GM18520 (cell line): ENCODE results near the gene AAR2.

ENCODE experiments used
- ATAC-seq: cut with Tn5 transposase; IDR thresholded peaks from one replicate; pipeline ENCODE4 v1.9.1; 2021; ENCODE audit not compliant: unreplicated experiment

The AAR2 gene

DNA sequence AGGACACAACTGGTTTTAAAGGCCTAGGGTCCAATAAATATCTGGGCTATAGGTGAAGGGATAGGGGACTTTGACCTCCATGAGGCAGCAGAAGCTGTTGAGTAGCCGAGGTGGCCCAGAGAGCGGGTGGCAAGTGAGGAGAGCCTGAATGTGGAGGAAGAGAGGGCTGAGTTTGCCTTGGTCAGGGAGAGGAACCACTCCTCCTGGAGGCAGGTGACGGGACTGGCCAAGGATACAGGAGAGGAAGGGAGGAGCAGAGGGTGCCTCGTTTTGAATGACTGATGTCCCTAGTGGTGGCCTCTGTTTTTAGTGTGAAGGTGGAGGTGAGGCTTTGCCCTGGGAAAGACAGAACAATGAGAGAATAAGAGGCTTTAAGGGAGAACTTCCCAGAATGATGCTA is 19.1 kb upstream of the AAR2 start:
- ATAC-seq: no peak

DNA sequence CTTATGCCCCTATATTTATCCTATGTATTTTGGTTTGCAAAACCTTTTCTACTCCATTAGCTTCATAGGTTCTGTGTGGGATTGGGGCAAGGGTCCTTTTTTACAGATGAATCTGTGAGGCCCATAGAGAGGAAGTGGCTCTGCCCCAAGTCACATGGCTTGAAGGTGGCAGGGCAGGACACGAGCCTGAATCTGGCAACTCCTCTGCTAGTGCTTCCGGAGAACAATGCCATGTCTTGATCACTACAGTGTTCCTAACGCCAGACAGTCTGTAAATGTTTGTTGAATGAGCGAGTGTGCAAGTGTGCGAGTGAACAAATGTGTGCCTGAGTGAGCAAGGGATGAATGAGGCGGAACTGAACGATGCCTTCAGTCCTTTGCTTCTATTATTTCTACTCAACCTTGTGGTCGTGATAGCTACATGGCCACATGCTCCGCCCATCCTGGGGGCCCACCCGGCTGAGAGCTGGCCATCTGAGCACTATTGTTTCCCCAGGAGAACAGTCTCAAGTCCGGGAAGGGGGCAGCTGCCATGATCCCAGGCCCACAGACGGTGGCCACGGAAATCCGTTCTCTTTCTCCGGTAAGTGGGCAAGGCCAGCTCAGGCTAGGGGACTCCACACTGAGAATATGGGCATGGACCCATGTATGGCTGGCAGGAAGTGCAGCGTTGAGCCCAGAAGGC is 17.8 kb upstream of the AAR2 start:
- no peak for ATAC-seq

DNA sequence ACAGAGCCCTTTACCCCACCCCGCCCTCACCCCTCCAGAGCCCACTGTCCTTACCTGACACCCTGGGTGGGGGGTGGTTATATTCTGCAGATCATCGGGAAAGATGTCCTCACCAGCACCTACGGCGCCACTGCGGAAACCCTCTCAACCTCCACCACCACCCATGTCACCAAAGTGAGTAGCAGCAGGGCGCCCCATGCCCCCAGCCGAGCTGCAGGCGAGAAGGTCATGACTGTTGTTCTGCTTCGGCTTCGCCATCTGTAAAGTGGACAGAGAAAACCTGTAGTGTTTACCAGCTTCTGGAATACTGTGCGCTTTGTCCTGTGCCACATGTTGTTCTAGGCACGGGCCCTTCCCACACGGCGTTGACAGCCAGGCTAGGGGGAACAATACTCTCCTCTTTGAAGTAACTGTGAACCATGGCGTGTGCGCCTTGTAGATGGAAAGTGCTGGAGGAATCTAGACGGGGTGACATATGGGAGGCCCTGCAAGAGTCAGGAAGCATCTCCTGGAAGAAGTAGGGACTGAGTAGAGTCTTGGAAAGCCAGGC is 16.5 kb upstream of the AAR2 start:
- no peak for ATAC-seq

GRCh38 chr20:36225666-36226065 is 10.6 kb upstream of the AAR2 start:
- ATAC-seq: no peak

DNA sequence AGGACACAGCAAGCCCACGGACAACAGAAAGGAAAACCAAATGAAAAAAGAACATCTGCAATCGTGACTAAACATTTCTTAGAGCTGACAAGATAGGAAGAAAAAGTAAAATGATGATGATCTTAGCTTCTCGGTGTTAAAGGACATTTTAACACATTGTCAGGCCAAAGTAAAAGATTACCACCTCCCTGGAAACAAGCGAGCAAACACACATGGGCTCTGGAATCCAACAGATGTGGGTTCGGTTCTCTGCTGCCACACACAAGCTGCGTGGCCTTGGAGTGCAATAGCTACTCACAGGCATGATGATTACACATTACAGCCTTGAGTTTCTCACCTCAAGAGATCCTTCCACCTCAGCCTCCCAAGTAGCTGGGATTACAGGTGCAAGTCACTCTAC is 7.5 kb upstream of the AAR2 start:
- ATAC-seq: no peak

DNA sequence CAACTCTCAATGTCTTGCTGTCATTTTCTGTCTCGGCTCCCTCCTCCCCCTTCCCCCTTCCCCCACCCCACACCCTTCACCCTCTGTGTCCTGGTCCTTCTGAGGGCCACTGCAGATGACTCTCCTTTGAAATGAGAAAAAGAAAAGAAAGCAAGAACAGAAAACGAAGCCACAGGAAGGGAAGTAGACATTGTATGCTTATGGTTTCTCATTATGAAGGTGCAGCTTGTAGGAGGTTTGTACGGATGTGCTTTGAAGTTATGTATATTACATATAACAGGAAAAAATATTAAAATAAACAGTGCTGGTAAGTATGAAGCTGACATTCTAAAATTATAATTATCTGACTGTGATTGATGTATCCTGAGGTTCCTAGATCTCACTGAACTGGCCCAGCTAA is 6.3 kb upstream of the AAR2 start:
- no peak for ATAC-seq

DNA sequence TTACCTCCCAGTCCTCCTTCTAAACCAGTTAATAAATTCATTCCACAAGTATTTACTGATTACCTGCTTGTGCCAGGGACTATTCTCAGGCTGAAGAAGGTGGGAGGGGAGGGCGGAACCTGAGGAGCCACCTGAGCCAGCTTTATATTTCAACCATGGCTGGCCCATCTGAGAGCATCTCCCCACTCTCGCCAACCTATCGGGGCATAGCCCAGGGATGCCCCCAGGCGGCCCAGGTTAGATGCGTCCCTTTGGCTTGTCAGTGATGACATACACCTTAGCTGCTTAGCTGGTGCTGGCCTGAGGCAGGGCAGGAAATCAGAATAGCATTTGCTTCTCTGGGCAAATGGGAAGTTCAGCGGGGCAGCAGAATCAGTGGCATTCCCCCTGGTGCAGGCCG is 4.9 kb upstream of the AAR2 start:
- no peak for ATAC-seq

DNA sequence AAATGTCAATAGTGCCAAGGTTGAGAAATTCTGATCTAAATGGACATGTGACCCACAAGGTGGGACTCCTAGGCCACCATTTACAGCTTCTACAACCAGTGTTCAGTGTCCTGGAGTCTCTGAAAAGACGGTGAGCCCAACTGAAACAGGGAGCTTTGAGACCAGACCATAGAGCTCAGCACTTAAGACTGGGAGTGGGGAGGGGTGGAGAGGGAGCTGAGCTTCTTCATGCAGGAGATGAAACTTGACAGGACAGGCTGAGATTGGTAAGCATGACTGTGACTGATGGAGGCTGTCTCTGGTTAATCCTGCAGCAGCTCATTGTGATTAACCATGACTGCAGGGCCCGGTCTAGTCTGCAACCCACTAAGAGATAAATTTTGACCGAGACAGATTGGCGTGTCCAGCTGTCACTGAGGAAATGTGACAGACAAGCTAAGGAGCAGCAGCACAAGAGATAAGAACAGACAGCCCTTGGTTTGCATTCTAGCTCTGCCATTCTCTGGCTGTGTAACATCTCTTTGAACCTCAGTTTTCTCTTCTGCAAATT is 1.4 kb upstream of the AAR2 start:
- no peak for ATAC-seq

DNA sequence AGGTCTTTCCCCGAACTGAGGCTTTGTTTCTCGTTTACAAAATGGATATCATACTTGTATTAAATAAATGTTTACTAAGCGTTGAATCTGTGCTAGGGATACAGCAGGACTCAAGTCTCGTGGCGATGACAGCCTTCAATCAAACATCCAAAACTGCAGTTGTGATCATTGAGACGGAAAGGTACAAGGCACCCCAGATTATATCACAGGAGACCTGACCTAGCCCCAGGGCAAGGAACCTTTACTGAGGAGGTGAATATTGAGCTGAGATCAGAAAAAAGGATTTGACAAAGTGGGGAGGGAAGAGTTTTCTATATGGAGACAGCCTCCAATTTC is 476 bp downstream of the AAR2 start:
- ATAC-seq: no peak

DNA sequence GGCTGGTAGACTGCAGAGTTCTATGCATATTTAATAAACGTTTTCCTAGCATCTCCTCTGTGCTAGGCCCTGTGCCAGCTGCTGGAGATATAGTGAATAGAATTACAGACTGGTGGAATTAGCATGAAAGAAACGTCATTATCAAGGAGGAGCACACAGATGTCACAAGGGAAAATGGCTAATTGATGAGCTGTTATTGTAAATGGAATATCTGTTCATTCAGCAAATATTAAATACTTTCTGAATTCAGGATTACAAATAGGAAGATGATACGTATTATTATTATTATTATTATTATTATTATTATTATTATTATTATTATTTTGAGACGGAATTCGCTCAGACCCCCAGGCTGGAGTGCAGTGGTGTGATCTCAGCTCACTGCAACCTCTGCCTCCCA is 1.2 kb downstream of the AAR2 start:
- ATAC-seq: no peak

DNA sequence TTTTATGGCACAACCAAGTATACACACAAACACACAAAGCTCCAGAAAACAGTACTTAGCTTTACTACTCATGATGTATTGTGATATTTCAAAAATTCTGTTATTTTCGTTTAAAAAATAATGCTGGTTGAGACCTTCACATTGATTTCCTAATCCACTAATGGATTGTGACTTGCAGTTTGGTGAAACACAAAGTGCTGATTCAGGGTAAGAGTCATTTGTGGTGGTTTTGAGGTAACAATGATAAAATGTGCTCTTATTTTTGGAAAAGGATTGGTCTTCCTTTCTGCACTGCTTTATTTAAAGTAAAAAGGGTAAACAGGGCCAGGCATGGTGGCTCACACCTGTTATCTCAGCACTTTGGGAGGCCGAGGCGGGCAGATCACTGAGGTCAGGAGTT is 1.9 kb downstream of the AAR2 start:
- no peak for ATAC-seq

DNA sequence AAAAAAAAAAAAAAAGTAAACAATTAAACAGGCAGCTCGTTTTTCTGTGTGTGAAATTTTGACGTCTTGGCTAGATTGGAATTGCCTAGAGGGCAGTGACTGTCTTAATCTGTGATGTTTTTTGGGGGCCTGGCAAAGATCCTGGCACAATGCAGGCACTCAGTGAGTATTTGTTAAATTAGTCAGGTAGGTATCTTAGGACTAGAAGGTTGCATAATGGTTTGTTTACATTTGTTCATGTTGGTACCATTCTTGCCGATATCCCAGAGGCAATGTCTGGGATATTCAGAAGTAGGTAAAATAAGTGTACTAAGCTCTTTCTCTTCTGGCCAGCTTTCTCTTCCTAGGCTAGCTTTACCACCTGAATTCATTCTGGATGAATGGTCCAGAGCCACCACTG is 2.5 kb downstream of the AAR2 start:
- ATAC-seq: no peak

DNA sequence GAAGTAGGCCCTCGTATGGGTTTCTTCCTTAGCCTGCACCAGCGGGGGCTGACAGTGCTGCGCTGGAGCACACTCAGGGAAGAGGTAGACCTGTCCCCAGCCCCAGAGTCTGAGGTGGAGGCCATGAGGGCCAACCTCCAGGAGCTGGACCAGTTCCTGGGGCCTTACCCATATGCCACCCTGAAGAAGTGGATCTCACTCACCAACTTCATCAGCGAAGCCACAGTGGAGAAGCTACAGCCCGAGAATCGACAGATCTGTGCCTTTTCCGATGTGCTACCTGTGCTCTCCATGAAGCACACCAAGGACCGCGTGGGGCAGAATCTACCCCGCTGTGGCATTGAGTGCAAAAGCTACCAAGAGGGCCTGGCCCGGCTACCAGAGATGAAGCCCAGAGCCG is 3.8 kb downstream of the AAR2 start:
- no peak for ATAC-seq

GRCh38 chr20:36241678-36242077 is 5.4 kb downstream of the AAR2 start:
- no peak for ATAC-seq

GRCh38 chr20:36243726-36244125 is 7.4 kb downstream of the AAR2 start:
- no peak for ATAC-seq

DNA sequence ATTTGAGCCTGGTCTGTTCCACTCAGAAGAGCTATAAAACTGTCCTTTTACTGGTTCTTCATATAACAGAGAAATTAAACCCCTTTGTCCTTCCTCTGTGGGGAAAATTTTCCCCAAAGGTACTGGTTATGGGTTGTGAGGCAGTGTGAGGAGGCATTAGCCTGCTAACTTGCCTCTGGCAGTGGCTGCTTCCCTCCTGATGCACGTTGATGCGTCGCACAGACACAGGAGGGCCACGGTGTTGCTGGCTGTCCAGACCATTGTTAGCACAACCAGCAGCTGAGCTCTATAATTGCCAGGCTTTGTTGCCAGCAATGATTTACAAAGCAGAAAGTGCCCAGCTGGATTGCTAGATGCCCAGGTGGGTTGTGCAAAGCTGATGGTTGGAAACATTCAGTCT is 10.1 kb downstream of the AAR2 start:
- ATAC-seq: no peak

DNA sequence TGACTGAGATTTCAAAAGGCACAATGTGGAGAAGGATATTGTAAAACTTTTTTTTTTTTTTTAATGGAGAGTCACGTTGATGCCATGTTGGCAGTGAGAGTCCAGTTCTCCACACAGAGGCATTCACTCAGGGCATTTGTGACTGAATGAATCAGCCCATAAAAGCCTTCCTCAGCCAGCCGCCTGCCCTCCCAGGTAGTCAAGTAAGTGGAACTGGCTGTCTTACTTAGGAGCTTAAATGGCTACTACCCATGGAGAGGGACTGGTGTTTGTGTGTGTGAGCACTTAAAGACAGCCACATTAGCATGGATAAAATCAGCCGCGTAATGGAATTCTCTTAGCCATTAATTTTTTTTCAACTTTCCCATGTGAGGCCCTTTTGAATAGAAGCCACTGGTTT is 12.6 kb downstream of the AAR2 start:
- no peak for ATAC-seq

GRCh38 chr20:36249450-36249849 is 13.2 kb downstream of the AAR2 start:
- ATAC-seq: no peak

DNA sequence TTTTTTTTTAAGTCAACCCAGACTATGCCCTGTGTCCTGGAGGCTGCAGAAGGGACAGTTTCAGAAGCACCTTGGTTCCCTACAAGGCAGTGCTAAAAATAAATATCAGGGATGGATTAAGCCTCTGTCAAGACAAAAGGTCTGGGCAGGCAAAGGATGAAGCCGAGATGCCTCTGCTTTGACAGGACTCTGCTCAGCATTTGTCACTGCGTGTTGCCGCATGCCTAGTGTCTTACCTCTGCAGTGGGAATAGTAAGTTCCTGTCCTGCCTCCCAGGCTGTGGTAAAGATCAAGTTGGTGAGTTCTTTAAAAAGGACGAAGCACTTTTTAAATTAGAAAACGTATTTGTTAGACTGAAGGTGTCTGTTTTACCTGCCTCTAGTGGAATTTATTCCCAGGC is 15.1 kb downstream of the AAR2 start:
- no peak for ATAC-seq

- no peak for ATAC-seq
Measured at GRCh38 chr20:36252511-36252910, 16.2 kb downstream of the AAR2 start.

DNA sequence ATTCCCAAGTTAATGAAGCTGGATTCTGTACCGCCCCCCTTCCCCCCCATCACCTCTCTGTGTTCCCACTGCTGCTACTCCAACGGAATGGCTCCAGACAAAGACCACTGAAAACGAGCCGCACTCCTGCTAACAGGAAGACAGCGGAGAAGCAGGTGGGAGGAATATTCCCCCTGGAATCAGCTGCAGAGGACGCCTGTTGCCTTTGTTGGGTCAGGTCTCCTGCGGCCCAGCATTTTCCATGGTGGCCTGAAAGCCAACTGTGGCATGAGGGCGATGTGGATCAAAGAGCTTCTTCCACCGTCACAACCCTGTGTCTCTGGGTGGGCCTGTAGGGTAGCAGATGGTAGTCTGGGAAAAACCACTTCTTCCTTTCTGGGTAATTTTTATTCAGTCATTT is 16.8 kb downstream of the AAR2 start:
- no peak for ATAC-seq

DNA sequence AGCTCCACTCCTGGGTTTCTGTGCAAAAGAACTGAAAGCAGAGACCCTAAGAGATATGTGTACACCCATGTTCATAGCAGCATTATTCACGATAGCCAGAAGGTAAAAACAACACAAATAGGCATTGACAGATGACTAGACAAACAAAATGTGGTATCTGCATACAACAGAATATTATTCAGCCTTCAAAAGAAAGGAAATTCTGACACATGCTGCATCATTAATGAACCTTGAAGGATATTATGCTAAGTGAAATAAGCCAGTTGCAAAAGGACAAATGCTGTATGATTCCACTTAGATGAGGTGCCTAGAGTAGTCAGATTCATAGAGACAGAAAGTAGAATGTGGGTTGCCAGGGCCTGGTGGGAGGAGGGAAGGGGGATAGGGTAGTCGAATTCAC is 17.8 kb downstream of the AAR2 start:
- ATAC-seq: no peak

DNA sequence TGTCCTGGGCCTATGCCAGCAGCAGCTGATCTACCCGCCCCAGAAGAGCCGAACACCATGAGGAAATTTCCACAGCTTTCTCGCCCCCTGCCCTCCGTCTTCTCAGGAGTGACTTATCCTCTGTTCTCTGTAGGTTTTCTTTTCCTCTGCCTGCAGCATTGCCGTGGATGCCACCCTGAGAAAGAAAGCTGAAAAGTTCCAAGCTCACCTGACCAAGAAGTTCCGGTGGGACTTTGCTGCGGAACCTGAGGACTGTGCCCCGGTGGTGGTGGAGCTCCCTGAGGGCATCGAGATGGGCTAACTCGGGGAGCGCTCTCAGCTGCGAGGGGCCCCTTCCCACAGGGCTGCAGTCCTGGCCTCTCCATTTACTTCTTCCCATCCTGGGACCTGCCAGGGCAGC is 19.2 kb downstream of the AAR2 start:
- no peak for ATAC-seq
